GM10847 (cell line): Measurements from ENCODE around the gene PWP1.

Source experiments
- POLR2A ChIP-seq: IDR thresholded peaks from 2 replicates; pipeline ENCODE4 v1.6.1; 2011; ENCODE audit not compliant: insufficient read length; ENCODE audit errors: extremely low read depth

The PWP1 gene

GRCh38 chr12:107660861-107661415, 24.7 kb upstream of the PWP1 start:
- no peak for TF ChIP-seq POLR2A

GRCh38 chr12:107661830-107662229, 23.8 kb upstream of the PWP1 start:
- TF ChIP-seq POLR2A = no peak

- no peak for TF ChIP-seq POLR2A
Observed at GRCh38 chr12:107662484-107662883, 23.1 kb upstream of the PWP1 start.

- TF ChIP-seq POLR2A = no peak
Observed at GRCh38 chr12:107663277-107663676, 22.3 kb upstream of the PWP1 start.

GRCh38 chr12:107666009-107666408, 19.6 kb upstream of the PWP1 start:
- TF ChIP-seq POLR2A = no peak

GRCh38 chr12:107667464-107667863, 18.1 kb upstream of the PWP1 start:
- TF ChIP-seq POLR2A = no peak

GRCh38 chr12:107668320-107669098, 17.1 kb upstream of the PWP1 start:
- TF ChIP-seq POLR2A = no peak

GRCh38 chr12:107669946-107670345, 15.7 kb upstream of the PWP1 start:
- TF ChIP-seq POLR2A = no peak

- TF ChIP-seq POLR2A = no peak
Observed at GRCh38 chr12:107670999-107671643, 14.5 kb upstream of the PWP1 start.

GRCh38 chr12:107677671-107678070, 7.9 kb upstream of the PWP1 start:
- TF ChIP-seq POLR2A = no peak

GRCh38 chr12:107679336-107679735, 6.3 kb upstream of the PWP1 start:
- TF ChIP-seq POLR2A = no peak

GRCh38 chr12:107681455-107681835, 4.2 kb upstream of the PWP1 start:
- no peak for TF ChIP-seq POLR2A

GRCh38 chr12:107681836-107682820, 3.5 kb upstream of the PWP1 start:
- TF ChIP-seq POLR2A = no peak

- TF ChIP-seq POLR2A = no peak
Observed at GRCh38 chr12:107684029-107684795, 1.4 kb upstream of the PWP1 start.

- TF ChIP-seq POLR2A = no peak
Observed at GRCh38 chr12:107684990-107685359, 624 bp upstream of the PWP1 start.
